ENCODE measurements around the gene ATP23. TPM values are rescaled to one million over a fixed set of nuclear protein-coding genes. Genes with fewer than 3 reads are reported as not detected.

ATP23 gene
- total RNA-seq, 1 donor from 2014 or later: 8.4 TPM

DNA sequence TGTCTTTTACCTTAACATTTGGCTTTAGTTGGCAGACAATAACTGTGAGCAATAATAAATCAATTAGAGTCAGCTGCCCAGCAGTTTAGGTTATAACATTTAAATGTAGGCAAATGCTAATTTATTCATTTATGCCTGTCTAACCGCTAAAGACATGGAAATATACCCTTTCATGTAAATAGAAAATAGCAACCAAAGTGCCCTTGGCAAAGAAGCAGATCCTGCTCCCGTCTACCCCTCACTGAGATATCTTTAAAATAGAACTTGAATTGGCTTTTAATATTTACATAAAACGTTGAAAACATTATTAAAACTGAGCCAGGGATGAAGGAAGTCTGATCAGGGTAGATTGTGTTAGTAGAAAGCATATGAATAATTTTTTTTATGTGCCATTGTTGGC lies 67.3 kb downstream of the ATP23 start:
- H3K4me3 ChIP-seq (ENCODE audit: low read depth, low read length): no peak overlapping the region
- no peak for DNase-seq (ENCODE audit: low read depth)
- TF ChIP-seq, protein P1, sequence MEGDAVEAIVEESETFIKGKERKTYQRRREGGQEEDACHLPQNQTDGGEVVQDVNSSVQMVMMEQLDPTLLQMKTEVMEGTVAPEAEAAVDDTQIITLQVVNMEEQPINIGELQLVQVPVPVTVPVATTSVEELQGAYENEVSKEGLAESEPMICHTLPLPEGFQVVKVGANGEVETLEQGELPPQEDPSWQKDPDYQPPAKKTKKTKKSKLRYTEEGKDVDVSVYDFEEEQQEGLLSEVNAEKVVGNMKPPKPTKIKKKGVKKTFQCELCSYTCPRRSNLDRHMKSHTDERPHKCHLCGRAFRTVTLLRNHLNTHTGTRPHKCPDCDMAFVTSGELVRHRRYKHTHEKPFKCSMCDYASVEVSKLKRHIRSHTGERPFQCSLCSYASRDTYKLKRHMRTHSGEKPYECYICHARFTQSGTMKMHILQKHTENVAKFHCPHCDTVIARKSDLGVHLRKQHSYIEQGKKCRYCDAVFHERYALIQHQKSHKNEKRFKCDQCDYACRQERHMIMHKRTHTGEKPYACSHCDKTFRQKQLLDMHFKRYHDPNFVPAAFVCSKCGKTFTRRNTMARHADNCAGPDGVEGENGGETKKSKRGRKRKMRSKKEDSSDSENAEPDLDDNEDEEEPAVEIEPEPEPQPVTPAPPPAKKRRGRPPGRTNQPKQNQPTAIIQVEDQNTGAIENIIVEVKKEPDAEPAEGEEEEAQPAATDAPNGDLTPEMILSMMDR (conservative IDR thresholded peaks at IDR 0.05; ENCODE audit: low read depth, low read length): no peak

Other genes starting within 250 kb of the ATP23 start
- 92.7 and 101 TPM in 2 replicates for gene OS9, start 247.4 kb upstream of the ATP23 start, total RNA-seq
- gene AGAP2, start 202.8 kb upstream of the ATP23 start, total RNA-seq: under 0.01 TPM in 1 of 2 replicates, not detected in the other
- gene TSPAN31, start 196.5 kb upstream of the ATP23 start, total RNA-seq: 31.6 and 40.4 TPM in 2 replicates
- 178 and 363 TPM in 2 replicates for gene CDK4, start 189.3 kb upstream of the ATP23 start, total RNA-seq
- gene MARCHF9, start 186.5 kb upstream of the ATP23 start, total RNA-seq: 4.5 and 4.7 TPM in 2 replicates
- gene CYP27B1, start 174.5 kb upstream of the ATP23 start, total RNA-seq: 0.87 and 3.6 TPM in 2 replicates
- 27.3 and 43.2 TPM in 2 replicates for gene METTL1, start 169.5 kb upstream of the ATP23 start, total RNA-seq
- gene EEF1AKMT3, start 169.0 kb upstream of the ATP23 start, total RNA-seq: 4.2 and 11.2 TPM in 2 replicates
- gene TSFM, start 158.8 kb upstream of the ATP23 start, total RNA-seq: 30.6 and 42.8 TPM in 2 replicates
- 0.07 TPM in 1 of 2 replicates, not detected in the other for gene AVIL, start 122.8 kb upstream of the ATP23 start, total RNA-seq
- 44.7 and 53.1 TPM in 2 replicates for gene CTDSP2, start 94.8 kb upstream of the ATP23 start, total RNA-seq